Natural killer cell treated with Interleukin-12 subunit alpha and Interleukin-12 subunit beta and Interleukin-15 and Interleukin-18, amount 100 ng/mL, for 72 hours (primary cell): Measurements from ENCODE around the gene CCDC102B. TPM values are rescaled to one million over a fixed set of nuclear protein-coding genes. Genes with fewer than 3 reads are reported as not detected.

ENCODE experiments used
- ATAC-seq, 2 donors: fragments of 150-1000 bp; cut with Tn5 transposase in 1 of 2; sonication (Bioruptor Pico), chemical (Tn5 transposase) in 1 of 2; 2 replicates each; pipeline ENCODE4 v1.10.0; 2021
- DNase-seq: peaks from one replicate; pipeline ENCODE4 v3.0.0; 2022; ENCODE audit warnings: low spot score
- H3K27ac Mint-ChIP-seq, 2 donors: 1 replicate in 1 of 2; 2 replicates in 1 of 2; pipeline ENCODE4 v1.8.0; 2022; ENCODE audit warnings: mixed read lengths in 2 of 2, mild to moderate bottlenecking in 1 of 2, moderate library complexity in 1 of 2
- H3K27me3 Mint-ChIP-seq, 2 donors: 1 replicate in 1 of 2; 2 replicates in 1 of 2; pipeline ENCODE4 v1.8.0; 2022; ENCODE audit warnings: mixed read lengths in 2 of 2
- H3K36me3 Mint-ChIP-seq: one replicate; pipeline ENCODE4 v1.8.0; 2022; ENCODE audit warnings: mixed read lengths
- H3K4me1 Mint-ChIP-seq, 2 donors: 1 replicate in 1 of 2; 2 replicates in 1 of 2; pipeline ENCODE4 v1.8.0; 2022; ENCODE audit warnings: low read depth in 2 of 2, mixed read lengths in 2 of 2, mild to moderate bottlenecking in 1 of 2
- H3K4me3 Mint-ChIP-seq: one replicate; pipeline ENCODE4 v1.8.0; 2022; ENCODE audit warnings: mixed read lengths
- H3K9me3 Mint-ChIP-seq: 2 replicates; pipeline ENCODE4 v1.8.0; 2022; ENCODE audit warnings: mixed read lengths
- total RNA-seq, 2 donors: library from RNA; stranded (reverse); gene quantifications; one replicate each; pipeline ENCODE4 v1.2.3, GENCODE V29; 2022

CCDC102B gene
- total RNA-seq, 2 donors from 2014 or later = 1.0 to 1.5 TPM

DNA sequence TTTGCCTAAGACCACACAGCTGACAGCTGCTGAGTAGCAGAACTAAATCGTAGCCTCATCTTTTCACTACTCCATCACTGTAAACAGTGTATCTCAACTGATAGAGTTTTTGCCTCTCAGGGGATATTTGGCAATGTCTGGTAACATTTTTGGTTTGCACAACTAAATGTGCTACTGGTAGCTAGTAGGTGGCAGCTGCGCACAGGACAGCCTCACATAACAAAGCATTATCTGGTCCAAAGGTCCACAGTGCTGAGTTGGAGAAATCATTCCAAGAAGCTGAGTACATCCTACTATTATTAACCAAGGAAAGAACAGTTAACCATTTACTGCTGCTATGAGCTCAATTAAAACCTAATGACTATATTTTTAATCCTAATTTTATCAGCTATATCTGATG is 6.1 kb upstream of the CCDC102B start:
- Mint-ChIP-seq H3K27me3 (no peaks in the 10 kb centered on the region), H3K9me3 (peaks cover 2% of the 10 kb centered on the region), H3K36me3 (no peaks in the 10 kb centered on the region), H3K4me1 (no peaks in the 10 kb centered on the region), H3K4me3 (no peak overlapping the region), H3K27ac (no peak overlapping the region)
- ATAC-seq = no peak
- no peak for DNase-seq

DNA sequence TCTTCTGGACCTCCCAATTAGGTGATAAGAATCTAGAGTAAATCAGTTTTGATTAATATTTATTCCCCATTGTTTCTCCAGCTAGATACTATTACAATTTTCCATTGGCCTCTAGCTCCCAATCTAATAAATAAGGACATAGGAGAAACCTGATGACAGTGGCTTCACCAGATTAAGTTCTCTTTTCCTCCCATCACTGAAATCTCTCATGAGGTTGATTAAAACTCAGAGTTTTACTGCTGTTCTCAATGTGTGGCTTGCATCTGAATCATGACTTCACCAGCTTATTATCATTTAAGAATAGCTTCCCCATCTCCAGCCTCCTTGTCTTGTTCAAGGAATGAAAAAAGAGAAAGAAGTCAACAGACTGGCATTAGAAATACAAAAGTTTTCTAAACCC is 3.9 kb upstream of the CCDC102B start:
- Mint-ChIP-seq H3K4me3 (no peak overlapping the region), H3K4me1 (no peaks in the 10 kb centered on the region), H3K36me3 (no peaks in the 10 kb centered on the region), H3K9me3 (peaks cover 2% of the 10 kb centered on the region), H3K27me3 (no peaks in the 10 kb centered on the region), H3K27ac (no peak overlapping the region)
- ATAC-seq (no peak), DNase-seq (no peak)

DNA sequence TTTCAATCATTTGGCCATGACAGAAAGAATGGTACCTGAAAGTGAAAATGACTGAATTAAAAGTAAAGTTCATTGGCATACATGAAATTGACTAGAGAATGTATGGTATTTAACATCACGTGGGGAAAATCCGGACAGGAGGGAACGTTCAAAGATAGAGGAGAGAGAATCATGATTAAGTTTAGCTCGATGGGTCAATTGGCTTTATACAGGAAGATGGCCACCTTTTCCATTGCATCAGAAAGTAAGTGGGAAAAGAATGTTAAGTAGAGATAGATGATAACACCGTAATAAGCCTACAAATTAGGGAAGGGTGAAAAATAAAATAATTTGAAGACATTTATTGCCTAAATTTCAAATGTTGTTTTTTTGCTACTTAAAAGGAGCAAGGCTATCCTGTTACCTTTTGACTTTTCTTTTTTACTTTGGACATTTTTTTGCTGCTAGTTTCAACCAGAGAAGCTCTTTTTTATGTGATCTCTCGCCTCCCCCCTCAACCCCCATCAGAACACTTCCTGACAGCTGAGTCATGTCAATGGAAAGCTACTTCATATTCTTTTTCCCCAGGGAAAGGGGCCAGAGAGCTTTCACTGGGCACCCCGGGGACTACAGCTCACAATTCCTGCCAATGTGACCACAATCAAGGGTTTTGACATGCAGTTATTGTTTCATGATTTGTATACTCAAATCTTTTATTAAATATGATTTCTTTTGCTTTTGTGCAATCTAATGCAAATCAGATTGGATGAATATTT is 767 bp upstream of the CCDC102B start:
- H3K9me3 Mint-ChIP-seq = no peaks in the 10 kb centered on the region
- H3K4me3 Mint-ChIP-seq = no peak overlapping the region
- H3K36me3 Mint-ChIP-seq = no peaks in the 10 kb centered on the region
- H3K27ac Mint-ChIP-seq = no peak overlapping the region
- ATAC-seq (no peak), DNase-seq (no peak)
- no peaks in the 10 kb centered on the region for H3K4me1 Mint-ChIP-seq
- no peaks in the 10 kb centered on the region for H3K27me3 Mint-ChIP-seq

DNA sequence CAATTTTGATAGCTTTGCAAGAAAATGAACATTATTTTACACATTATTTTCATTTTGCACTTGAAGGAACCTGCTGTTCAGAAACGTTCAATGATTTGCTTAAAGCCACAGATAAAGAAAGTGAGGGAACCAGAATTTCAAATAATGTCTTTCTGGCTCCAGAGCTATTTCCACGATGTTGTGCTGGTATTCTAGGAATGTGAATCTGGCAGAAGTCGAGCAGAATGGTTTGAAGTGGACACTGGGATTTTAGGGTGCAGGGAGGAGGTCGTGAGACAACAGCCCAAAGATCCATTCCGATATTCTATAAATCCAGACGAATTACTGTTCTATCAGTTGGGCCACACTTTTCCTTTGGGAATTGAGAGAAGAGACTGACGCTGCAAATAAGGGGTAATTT is 2.2 kb downstream of the CCDC102B start:
- Mint-ChIP-seq H3K9me3 (peaks cover under 1% of the 10 kb centered on the region), H3K27me3 (no peaks in the 10 kb centered on the region), H3K36me3 (no peaks in the 10 kb centered on the region), H3K4me1 (no peaks in the 10 kb centered on the region), H3K4me3 (no peak overlapping the region), H3K27ac (no peak overlapping the region)
- ATAC-seq (no peak), DNase-seq (no peak)

DNA sequence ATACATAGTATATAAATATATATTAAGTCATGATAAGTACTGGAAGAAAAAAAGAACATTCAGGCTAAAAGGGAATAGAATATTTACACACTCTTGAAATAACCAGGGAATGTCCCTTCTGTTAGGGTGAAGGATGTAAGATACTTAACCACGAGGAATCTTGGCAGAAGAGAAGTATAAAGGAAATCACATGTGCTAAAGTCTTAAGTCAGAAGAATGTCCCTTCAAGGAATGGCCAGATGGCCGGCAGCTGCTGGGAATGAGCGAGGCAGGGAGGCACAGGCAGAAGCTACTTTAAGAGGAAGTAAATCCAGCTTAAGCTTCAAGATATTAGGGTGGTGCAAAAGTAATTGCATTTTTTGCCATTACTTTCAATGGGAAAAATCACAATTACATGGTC is 5.5 kb downstream of the CCDC102B start:
- Mint-ChIP-seq H3K36me3 (no peaks in the 10 kb centered on the region), H3K4me1 (no peaks in the 10 kb centered on the region), H3K27ac (no peak overlapping the region), H3K9me3 (peaks cover 3% of the 10 kb centered on the region), H3K27me3 (no peaks in the 10 kb centered on the region), H3K4me3 (no peak overlapping the region)
- DNase-seq (no peak), ATAC-seq (no peak)

DNA sequence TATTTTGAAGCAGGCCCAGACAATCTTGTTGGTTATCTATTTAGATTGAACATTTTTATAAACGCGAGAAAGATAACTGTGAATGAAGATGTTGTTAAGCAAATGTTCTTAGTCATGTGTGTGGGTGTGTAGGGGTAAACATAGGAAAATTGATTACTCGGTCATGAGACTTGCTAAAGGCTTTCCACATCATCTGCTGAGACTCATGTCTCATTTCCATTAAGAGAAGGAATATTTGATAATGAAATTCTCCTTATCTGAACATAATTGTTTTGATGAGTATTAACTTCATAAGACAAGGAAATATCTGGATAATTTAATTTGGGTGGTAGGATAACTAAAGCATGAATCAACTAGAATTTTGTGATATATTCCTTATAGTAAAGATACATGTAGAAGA is 19.7 kb downstream of the CCDC102B start:
- no peak overlapping the region for H3K4me3 Mint-ChIP-seq
- no peaks in the 10 kb centered on the region for H3K36me3 Mint-ChIP-seq
- no peaks in the 10 kb centered on the region for H3K27me3 Mint-ChIP-seq
- no peak overlapping the region for H3K27ac Mint-ChIP-seq
- H3K4me1 Mint-ChIP-seq = no peaks in the 10 kb centered on the region
- DNase-seq = no peak
- no peaks in the 10 kb centered on the region for H3K9me3 Mint-ChIP-seq
- no peak for ATAC-seq

DNA sequence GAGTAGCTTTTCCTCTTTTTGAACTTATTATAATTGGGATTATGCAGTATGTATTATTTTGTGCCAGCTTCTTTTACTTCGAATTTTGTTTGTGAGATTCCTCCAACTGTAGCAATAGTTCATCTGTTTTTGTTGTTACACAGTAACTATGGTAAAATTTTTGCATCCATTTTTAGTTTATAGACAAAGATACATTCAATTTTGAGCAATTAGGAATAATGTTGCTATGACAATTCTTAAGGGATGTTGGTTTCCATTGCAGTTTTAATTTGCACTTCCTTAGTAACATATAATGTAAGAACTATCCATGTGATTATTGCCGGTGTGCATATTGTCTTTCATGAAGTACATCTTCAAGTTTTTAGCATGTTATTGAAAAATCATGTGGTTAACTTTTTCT is 20.7 kb downstream of the CCDC102B start:
- Mint-ChIP-seq H3K9me3 (no peaks in the 10 kb centered on the region), H3K27me3 (no peaks in the 10 kb centered on the region), H3K4me3 (no peak overlapping the region), H3K27ac (no peak overlapping the region), H3K36me3 (peaks cover 4% of the 10 kb centered on the region), H3K4me1 (no peaks in the 10 kb centered on the region)
- no peak for ATAC-seq
- no peak for DNase-seq

DNA sequence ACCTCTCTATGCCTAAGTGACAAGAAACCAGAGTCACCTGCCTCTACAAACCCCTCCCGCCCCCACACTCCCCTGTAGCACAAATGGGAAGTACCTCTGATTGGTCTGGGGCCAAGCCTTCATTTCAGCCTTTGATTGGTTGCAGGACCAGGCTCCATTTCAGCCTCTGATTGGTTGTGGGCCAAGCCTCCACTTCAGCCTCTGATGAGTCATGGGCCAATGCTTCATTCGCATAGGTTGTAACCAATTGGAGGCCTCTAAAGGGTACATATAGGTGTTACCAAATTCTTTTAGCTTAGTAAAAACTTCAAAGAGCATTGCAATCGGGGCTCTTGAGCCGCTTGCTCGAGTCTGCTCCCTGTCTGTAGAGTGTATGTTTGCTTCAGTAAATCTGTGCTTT is 25.0 kb downstream of the CCDC102B start:
- H3K4me3 Mint-ChIP-seq = no peak overlapping the region
- H3K9me3 Mint-ChIP-seq = no peaks in the 10 kb centered on the region
- DNase-seq = no peak
- peaks cover 5% of the 10 kb centered on the region for H3K36me3 Mint-ChIP-seq
- peaks cover 0 to 6% of the 10 kb centered on the region in 2 donors for H3K27me3 Mint-ChIP-seq
- H3K4me1 Mint-ChIP-seq = no peaks in the 10 kb centered on the region
- no peak overlapping the region for H3K27ac Mint-ChIP-seq
- no peak for ATAC-seq

DNA sequence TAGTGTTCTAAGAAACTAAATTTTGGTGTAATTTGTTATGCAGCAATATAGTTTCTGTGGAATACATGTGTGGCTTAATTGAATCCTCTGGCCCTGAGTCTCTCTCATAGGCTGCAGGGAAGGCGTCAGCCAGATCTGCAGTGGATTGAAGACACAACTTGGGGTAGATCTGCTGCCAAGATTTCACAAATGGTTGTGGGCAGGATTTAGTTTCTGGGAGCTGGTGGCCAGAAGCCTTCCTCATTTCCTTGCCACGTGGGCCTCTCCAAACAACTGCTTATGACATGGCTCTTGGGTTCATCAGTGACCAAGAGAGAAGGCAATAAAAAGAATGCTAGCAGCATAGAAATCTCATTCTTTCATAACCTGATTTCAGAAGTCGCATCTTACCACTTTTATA is 28.2 kb downstream of the CCDC102B start:
- Mint-ChIP-seq H3K27me3 (peaks cover 0 to 6% of the 10 kb centered on the region in 2 donors), H3K27ac (no peak overlapping the region), H3K36me3 (peaks cover 5% of the 10 kb centered on the region), H3K9me3 (no peaks in the 10 kb centered on the region), H3K4me1 (no peaks in the 10 kb centered on the region), H3K4me3 (no peak overlapping the region)
- ATAC-seq (no peak), DNase-seq (no peak)

DNA sequence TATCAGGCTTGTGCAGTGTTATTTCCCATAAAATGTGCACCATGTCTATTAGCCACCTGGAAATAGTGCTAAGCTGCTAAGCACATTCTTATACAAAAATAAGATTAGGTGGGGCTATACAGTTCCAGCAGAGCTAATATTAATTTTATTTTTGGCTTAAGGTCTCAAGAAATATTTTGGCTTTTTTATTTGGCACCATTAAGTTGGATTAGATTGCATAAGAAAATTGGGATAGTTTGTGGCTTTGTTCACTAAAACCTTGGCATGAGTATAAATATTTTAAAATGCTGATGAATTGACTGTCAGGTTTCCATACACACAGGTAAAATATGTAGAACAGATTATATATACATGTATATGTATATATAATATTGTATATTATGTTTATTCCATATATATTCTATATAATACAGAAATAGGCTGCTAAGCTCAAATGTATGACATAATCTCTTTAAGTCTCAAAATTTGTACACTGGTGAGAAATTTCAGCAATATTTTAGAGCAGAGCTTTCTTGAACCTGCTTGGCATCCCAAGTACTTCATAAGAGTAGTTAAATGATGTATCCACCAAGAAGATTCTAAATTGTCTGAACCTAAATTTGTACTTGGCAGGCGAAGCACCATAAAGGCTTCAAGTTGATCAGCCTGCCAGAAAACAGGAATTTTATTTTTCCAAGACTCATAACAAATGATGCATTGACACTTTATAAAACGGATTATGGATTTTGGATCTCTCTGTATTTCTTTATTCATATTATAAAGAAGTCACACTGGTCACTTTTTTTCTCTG is 32.6 kb downstream of the CCDC102B start:
- DNase-seq (no peak), ATAC-seq (no peak)
- H3K27ac Mint-ChIP-seq = no peak overlapping the region
- H3K4me1 Mint-ChIP-seq = no peaks in the 10 kb centered on the region
- no peaks in the 10 kb centered on the region for H3K36me3 Mint-ChIP-seq
- no peaks in the 10 kb centered on the region for H3K9me3 Mint-ChIP-seq
- peaks cover 0 to 14% of the 10 kb centered on the region in 2 donors for H3K27me3 Mint-ChIP-seq
- no peak overlapping the region for H3K4me3 Mint-ChIP-seq

DNA sequence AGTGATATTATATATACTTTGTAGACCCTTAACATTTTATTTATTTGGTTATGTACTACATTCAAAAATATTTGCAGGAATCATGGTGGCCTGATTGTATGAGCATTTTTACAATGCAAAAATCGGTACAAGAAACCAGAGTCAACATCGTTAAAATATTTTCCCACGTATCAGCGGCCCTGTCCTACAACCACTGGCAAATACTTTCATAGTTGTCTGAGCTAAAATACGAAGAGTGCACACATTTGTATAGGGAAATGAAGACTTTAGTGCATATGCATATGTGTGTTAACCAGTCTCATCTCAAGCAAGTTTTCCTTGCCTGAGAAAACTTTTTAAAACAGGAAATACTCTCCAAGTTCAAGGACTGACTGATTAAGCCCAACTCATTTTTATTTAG is 35.9 kb downstream of the CCDC102B start:
- no peak overlapping the region for H3K4me3 Mint-ChIP-seq
- peaks cover 0 to 8% of the 10 kb centered on the region in 2 donors for H3K27me3 Mint-ChIP-seq
- H3K27ac Mint-ChIP-seq = no peak overlapping the region
- DNase-seq (no peak), ATAC-seq (no peak)
- H3K36me3 Mint-ChIP-seq = no peaks in the 10 kb centered on the region
- H3K4me1 Mint-ChIP-seq = no peaks in the 10 kb centered on the region
- no peaks in the 10 kb centered on the region for H3K9me3 Mint-ChIP-seq

DNA sequence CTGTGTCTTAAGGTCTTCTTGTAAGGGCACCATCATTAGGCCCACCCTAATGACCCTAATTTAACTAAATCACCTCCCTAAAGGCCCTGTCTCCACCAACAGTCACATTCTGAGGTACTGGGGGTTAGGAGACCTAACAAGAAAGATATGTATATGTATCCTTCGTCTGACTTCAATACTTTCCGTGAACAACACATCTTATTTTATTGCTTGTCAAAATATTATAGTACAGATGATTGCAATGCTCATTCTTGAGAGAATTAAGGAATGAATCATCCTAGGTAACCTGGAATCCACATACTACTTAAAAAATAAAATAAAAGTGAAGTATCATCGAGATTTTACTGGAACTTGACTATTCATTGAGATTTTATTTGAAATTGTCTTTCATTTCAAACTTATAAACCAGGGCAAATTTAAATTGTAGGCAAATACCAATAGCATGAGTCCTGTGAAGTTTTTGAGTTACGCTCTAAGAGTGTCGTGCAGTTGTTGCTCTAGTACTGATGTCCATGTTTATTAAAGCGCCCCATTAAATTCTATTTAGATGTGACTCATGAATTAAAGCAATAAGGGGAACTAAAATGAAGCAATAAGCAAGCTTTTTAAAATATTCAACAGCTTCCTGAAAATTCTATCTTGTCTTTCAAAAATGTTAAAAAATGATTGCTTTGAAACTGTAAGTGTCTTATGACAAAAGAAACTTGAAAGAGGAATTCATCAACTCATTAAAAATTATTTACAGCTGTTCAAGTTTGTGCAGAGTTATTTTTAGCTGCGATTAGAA is 40.0 kb downstream of the CCDC102B start:
- DNase-seq = no peak
- no peaks in the 10 kb centered on the region for H3K36me3 Mint-ChIP-seq
- H3K4me1 Mint-ChIP-seq = no peaks in the 10 kb centered on the region
- no peak overlapping the region for H3K27ac Mint-ChIP-seq
- no peak overlapping the region for H3K4me3 Mint-ChIP-seq
- no peaks in the 10 kb centered on the region for H3K27me3 Mint-ChIP-seq
- ATAC-seq = no peak
- no peaks in the 10 kb centered on the region for H3K9me3 Mint-ChIP-seq

DNA sequence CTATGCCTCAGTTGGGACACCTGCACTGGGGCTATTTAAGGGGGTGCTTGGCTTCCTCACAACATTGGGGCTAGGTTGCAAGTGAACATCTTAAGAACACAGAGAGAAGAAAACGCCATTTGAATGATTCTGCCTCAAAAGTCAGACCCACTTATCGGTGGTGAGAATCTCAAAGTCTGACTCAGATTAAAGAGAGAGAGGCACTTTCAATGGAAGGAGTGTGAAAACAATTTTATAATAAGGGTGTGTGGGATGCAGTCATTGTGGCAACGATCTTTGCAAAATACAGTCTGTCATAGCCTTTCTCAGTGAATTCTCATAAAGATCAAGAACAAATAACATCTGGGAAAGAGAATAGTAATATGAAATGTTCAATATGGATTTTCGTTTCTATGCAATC is 41.8 kb downstream of the CCDC102B start:
- DNase-seq (no peak), ATAC-seq (no peak)
- no peak overlapping the region for H3K4me3 Mint-ChIP-seq
- no peaks in the 10 kb centered on the region for H3K27me3 Mint-ChIP-seq
- no peaks in the 10 kb centered on the region for H3K36me3 Mint-ChIP-seq
- H3K4me1 Mint-ChIP-seq = no peaks in the 10 kb centered on the region
- no peak overlapping the region for H3K27ac Mint-ChIP-seq
- H3K9me3 Mint-ChIP-seq = no peaks in the 10 kb centered on the region
